HepG2 (cell line): Measurements from ENCODE around the gene SYP. TPM values are rescaled to one million over a fixed set of nuclear protein-coding genes. Genes with fewer than 3 reads are reported as not detected.

Experiments
- HOXA9 ChIP-seq: sonication (generic); formaldehyde crosslinking; IDR thresholded peaks from 2 replicates; pipeline ENCODE4 v1.8.1; 2022; ENCODE audit warnings: missing genetic modification reagents, mild to moderate bottlenecking, moderate library complexity, borderline replicate concordance
- LRRFIP1 ChIP-seq: sonication (generic); formaldehyde crosslinking; conservative IDR thresholded peaks from 2 replicates; pipeline ENCODE4 v1.4.0; 2020; ENCODE audit warnings: missing genetic modification reagents
- MED8 ChIP-seq: sonication (generic); formaldehyde crosslinking; IDR thresholded peaks from 2 replicates; pipeline ENCODE4 v1.8.1; 2023; ENCODE audit warnings: mild to moderate bottlenecking, missing genetic modification reagents; ENCODE audit not compliant: insufficient replicate concordance
- MYNN ChIP-seq: sonication (generic); formaldehyde crosslinking; IDR thresholded peaks from 2 replicates; pipeline ENCODE4 v1.4.0; 2020; ENCODE audit warnings: mild to moderate bottlenecking, low read depth, missing genetic modification reagents
- SETDB1 ChIP-seq: sonication (generic); formaldehyde crosslinking; IDR thresholded peaks from 2 replicates; pipeline ENCODE4 v1.5.1; 2020; ENCODE audit warnings: missing genetic modification reagents, mild to moderate bottlenecking, borderline replicate concordance
- SMARCE1 ChIP-seq: fragments of 450-650 bp; IDR thresholded peaks from 2 replicates; pipeline ENCODE4 v1.6.1; 2017; ENCODE audit warnings: borderline replicate concordance
- SNAPC2 ChIP-seq: sonication (generic); formaldehyde crosslinking; IDR thresholded peaks from 2 replicates; pipeline ENCODE4 v1.8.1; 2022; ENCODE audit warnings: mild to moderate bottlenecking, missing genetic modification reagents
- ZBTB25 ChIP-seq: IDR thresholded peaks from 2 replicates; pipeline ENCODE4 v1.6.1; 2018; ENCODE audit warnings: missing genetic modification reagents
- ZNF260 ChIP-seq: sonication (generic); formaldehyde crosslinking; IDR thresholded peaks from 2 replicates; pipeline ENCODE4 v1.4.0; 2020; ENCODE audit warnings: missing genetic modification reagents, low read depth, mild to moderate bottlenecking, borderline replicate concordance
- ZNF605 ChIP-seq: sonication (generic); formaldehyde crosslinking; IDR thresholded peaks from 2 replicates; pipeline ENCODE4 v1.8.0; 2022; ENCODE audit warnings: mild to moderate bottlenecking, missing genetic modification reagents
- ZSCAN21 ChIP-seq: sonication (generic); formaldehyde crosslinking; IDR thresholded peaks from 2 replicates; pipeline ENCODE4 v1.8.0; 2022; ENCODE audit warnings: mild to moderate bottlenecking, missing genetic modification reagents, moderate library complexity, borderline replicate concordance
- polyA plus RNA-seq, 8 experiments: library from polyadenylated mRNA; depleted of rRNA in 3 of 8; stranded (reverse) in 7 of 8; unstranded in 1 of 8; fragments of >200 nt; fragmentation: Illumina TruSeq in 4 of 8; extraction: Trizol in 4 of 8; gene quantifications; 2 replicates each; pipeline versions ENCODE4 v1.2.1 to v1.2.3, GENCODE V29; 2011 to 2016; ENCODE audit warnings: low read depth in 4 of 8, missing spikeins in 1 of 8, mixed read lengths in 1 of 8; ENCODE audit not compliant: insufficient read depth in 1 of 8
- total RNA-seq, 5 experiments: library from RNA; depleted of rRNA; stranded (reverse); fragments of >200 nt; fragmentation: Illumina TruSeq; extraction: Trizol; gene quantifications; 2 replicates each; pipeline ENCODE4 v1.2.3, GENCODE V29; 2016; ENCODE audit warnings: low read depth in 1 of 5
- TF ChIP-seq, protein P1 (sequence below), 2 experiments: IDR thresholded peaks; 2 replicates each; pipeline ENCODE4 v1.6.1; 2011 to 2012; ENCODE audit warnings: low read length in 2 of 2, borderline replicate concordance in 1 of 2, low read depth in 1 of 2, mild to moderate bottlenecking in 1 of 2, moderate library complexity in 1 of 2
- TF ChIP-seq, protein P2 (sequence below): sonication (generic); formaldehyde crosslinking; IDR thresholded peaks from 2 replicates; pipeline ENCODE4 v1.5.0; 2020; ENCODE audit warnings: missing genetic modification reagents
- TF ChIP-seq, protein P3 (sequence below): sonication (generic); formaldehyde crosslinking; IDR thresholded peaks from 2 replicates; pipeline ENCODE4 v1.4.0; 2020; ENCODE audit warnings: missing genetic modification reagents
- TF ChIP-seq, protein P4 (sequence below): sonication (generic); formaldehyde crosslinking; conservative IDR thresholded peaks from 2 replicates; pipeline ENCODE4 v1.4.0; 2020; ENCODE audit warnings: missing genetic modification reagents

SYP gene
- total and polyA plus RNA-seq, 2 of the 13 experiments (the other 11 are each of a cell fraction or from before 2014, with no cell fraction given), result 2.0 to 2.5 TPM

DNA sequence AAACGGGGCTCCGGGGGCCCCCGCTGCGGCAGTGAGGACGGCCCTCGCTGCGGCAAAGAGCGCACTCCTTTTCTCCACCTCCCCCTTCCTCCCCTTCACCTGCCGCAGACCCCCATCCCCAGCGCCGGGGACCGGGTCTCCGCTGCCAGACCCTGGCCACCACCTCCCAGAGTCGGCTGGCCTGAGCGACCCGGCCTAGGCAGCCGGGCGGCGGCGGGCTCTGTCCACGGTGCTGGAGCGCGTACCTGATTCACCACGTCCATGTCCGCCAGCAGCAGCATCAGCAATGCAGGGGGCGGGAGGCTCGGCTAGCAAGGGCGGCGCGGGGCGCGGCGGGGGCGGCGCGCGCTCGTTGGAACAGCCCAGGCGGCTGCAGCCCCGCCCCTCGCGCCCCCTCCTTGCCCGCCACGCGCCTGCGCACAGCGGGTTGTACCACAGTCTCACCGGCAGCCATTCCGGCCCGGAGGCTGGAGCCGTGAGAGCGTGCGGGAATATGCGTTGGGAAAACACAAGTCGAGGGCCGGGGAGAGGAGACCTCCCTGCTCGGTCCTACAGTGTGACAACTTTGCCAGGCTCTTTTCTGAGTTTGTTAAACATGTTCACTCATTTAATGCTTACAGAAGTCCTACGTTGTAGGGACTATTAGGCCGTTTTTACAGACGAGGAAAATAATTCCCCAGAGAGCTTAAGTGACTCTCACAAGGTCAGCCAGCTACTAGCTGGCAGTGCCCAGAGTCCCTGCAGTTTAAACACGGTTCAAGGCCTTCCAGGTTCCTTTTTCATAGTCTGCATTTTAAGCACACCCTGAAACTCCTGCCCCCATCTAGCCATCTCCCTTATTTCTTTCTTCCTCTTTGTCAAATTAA, at the start of gene SYP (continued):
- TF ChIP-seq LRRFIP1 (CRISPR knock-in tag) (0 out of 2 replicates have a peak, but pooled peaks have one; percentile 47), SNAPC2 (CRISPR knock-in tag) (no peak; the same call in 1 of the 2 replicates), SETDB1 (CRISPR knock-in tag) (no peak), ZSCAN21 (CRISPR knock-in tag) (peak; percentile 90), MYNN (peak; percentile 83; the same call in 1 of the 2 replicates), MED8 (no peak), HOXA9 (peak; percentile 63; the same call in 1 of the 2 replicates), ZNF260 (no peak), ZBTB25 (CRISPR knock-in tag) (peak; percentile 81), SMARCE1 (no peak), ZNF605 (CRISPR knock-in tag) (peak; percentile 86)
- TF ChIP-seq, protein P1, sequence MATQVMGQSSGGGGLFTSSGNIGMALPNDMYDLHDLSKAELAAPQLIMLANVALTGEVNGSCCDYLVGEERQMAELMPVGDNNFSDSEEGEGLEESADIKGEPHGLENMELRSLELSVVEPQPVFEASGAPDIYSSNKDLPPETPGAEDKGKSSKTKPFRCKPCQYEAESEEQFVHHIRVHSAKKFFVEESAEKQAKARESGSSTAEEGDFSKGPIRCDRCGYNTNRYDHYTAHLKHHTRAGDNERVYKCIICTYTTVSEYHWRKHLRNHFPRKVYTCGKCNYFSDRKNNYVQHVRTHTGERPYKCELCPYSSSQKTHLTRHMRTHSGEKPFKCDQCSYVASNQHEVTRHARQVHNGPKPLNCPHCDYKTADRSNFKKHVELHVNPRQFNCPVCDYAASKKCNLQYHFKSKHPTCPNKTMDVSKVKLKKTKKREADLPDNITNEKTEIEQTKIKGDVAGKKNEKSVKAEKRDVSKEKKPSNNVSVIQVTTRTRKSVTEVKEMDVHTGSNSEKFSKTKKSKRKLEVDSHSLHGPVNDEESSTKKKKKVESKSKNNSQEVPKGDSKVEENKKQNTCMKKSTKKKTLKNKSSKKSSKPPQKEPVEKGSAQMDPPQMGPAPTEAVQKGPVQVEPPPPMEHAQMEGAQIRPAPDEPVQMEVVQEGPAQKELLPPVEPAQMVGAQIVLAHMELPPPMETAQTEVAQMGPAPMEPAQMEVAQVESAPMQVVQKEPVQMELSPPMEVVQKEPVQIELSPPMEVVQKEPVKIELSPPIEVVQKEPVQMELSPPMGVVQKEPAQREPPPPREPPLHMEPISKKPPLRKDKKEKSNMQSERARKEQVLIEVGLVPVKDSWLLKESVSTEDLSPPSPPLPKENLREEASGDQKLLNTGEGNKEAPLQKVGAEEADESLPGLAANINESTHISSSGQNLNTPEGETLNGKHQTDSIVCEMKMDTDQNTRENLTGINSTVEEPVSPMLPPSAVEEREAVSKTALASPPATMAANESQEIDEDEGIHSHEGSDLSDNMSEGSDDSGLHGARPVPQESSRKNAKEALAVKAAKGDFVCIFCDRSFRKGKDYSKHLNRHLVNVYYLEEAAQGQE (IDR thresholded peaks at IDR 0.05; ENCODE audit: borderline replicate concordance in 1 of 2, low read depth in 1 of 2, low read length in 2 of 2), result peak in 1 of 2 experiments; percentile 97; a peak in 2 of 4 replicates
- TF ChIP-seq, protein P2, sequence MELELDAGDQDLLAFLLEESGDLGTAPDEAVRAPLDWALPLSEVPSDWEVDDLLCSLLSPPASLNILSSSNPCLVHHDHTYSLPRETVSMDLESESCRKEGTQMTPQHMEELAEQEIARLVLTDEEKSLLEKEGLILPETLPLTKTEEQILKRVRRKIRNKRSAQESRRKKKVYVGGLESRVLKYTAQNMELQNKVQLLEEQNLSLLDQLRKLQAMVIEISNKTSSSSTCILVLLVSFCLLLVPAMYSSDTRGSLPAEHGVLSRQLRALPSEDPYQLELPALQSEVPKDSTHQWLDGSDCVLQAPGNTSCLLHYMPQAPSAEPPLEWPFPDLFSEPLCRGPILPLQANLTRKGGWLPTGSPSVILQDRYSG (CRISPR knock-in tag), result no peak
- TF ChIP-seq, protein P3, sequence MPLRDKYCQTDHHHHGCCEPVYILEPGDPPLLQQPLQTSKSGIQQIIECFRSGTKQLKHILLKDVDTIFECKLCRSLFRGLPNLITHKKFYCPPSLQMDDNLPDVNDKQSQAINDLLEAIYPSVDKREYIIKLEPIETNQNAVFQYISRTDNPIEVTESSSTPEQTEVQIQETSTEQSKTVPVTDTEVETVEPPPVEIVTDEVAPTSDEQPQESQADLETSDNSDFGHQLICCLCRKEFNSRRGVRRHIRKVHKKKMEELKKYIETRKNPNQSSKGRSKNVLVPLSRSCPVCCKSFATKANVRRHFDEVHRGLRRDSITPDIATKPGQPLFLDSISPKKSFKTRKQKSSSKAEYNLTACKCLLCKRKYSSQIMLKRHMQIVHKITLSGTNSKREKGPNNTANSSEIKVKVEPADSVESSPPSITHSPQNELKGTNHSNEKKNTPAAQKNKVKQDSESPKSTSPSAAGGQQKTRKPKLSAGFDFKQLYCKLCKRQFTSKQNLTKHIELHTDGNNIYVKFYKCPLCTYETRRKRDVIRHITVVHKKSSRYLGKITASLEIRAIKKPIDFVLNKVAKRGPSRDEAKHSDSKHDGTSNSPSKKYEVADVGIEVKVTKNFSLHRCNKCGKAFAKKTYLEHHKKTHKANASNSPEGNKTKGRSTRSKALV, result 0 out of 2 replicates have a peak, but pooled peaks have one; percentile 41
- TF ChIP-seq, protein P4, sequence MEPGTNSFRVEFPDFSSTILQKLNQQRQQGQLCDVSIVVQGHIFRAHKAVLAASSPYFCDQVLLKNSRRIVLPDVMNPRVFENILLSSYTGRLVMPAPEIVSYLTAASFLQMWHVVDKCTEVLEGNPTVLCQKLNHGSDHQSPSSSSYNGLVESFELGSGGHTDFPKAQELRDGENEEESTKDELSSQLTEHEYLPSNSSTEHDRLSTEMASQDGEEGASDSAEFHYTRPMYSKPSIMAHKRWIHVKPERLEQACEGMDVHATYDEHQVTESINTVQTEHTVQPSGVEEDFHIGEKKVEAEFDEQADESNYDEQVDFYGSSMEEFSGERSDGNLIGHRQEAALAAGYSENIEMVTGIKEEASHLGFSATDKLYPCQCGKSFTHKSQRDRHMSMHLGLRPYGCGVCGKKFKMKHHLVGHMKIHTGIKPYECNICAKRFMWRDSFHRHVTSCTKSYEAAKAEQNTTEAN (CRISPR knock-in tag), result peak; percentile 78
